HCT116 (cell line): Measurements from ENCODE around the gene LRRC73. TPM values are rescaled to one million over a fixed set of nuclear protein-coding genes. Genes with fewer than 3 reads are reported as not detected.
A peak's percentile ranks its signal among the peaks of the same experiment; 100 is the strongest.

ENCODE experiments used
- ATAC-seq: fragments of 200-7000 bp; cut with Tn5 transposase; 2 replicates; pipeline ENCODE4 v1.9.1; 2020; ENCODE audit warnings: mild to moderate bottlenecking, moderate library complexity
- BruUV-seq: library from RNA; stranded (reverse); fragments of 400-500 nt; replicated peaks from 2 replicates; lab custom pipeline; 2021; lab: Mats Ljungman, UMichigan
- CTCF ChIA-PET: fragments of 300-600 bp; sonication (Branson Sonifier 250); formaldehyde crosslinking; loops from one replicate; lab custom pipeline; 2021; ENCODE audit warnings: antibody characterized with exemption; lab: Charles Lee
- POLR2A ChIA-PET: fragments of 300-600, 350-600 bp; sonication (Branson Sonifier 250); formaldehyde crosslinking; loops from one replicate; lab custom pipeline; 2021; ENCODE audit warnings: antibody characterized with exemption; lab: Charles Lee
- RAD21 ChIA-PET, 2 experiments: fragments of 300-600 bp; sonication (Branson Sonifier 250); formaldehyde crosslinking; loops; one replicate each; lab custom pipeline; 2023; ENCODE audit warnings: low total read pairs in 2 of 2; ENCODE audit not compliant: uncharacterized antibody in 2 of 2, unreplicated experiment in 2 of 2, low non-redundant PET in 1 of 2; lab: Charles Lee
- DNase-seq: peaks from one replicate; pipeline ENCODE4 v3.0.0-alpha.2; 2010; ENCODE audit warnings: low read depth, low spot score
- H2AFZ ChIP-seq: fragments of 200-600 bp; shearing (Covaris generic), sonication (generic); 2 replicates; pipeline ENCODE4 v1.6.1; 2017; ENCODE audit warnings: low read depth, mixed run types, mixed read lengths, antibody characterized with exemption, low read length; ENCODE audit not compliant: poor library complexity, severe bottlenecking
- H3K27ac ChIP-seq: 2 replicates; pipeline ENCODE4 v1.5.1; 2012; ENCODE audit warnings: low read depth, low read length
- H3K27me3 ChIP-seq: fragments of 200-600 bp; sonication (generic); 2 replicates; pipeline ENCODE4 v1.6.1; 2016; ENCODE audit warnings: mixed run types, low read length, mixed read lengths; ENCODE audit not compliant: insufficient read depth
- H3K36me3 ChIP-seq, 2 experiments: fragments of 200-500 bp in 1 of 2; fragments of 200-600 bp in 1 of 2; sonication (Bioruptor generic) in 1 of 2; sonication (generic) in 1 of 2; 2 replicates each; pipeline versions ENCODE4 v1.5.1 to v1.6.1; 2014 to 2016; ENCODE audit warnings: low read length in 2 of 2, inconsistent platforms in 1 of 2, mixed read lengths in 1 of 2, mixed run types in 1 of 2; ENCODE audit not compliant: insufficient read depth in 2 of 2, control insufficient read depth in 1 of 2
- H3K4me1 ChIP-seq, 2 experiments: fragments of 200-600 bp in 1 of 2; sonication (generic) in 1 of 2; 2 replicates each; pipeline versions ENCODE4 v1.5.1 to v1.6.1; 2012 to 2017; ENCODE audit warnings: low read length in 2 of 2, inconsistent platforms in 1 of 2, mild to moderate bottlenecking in 1 of 2, mixed read lengths in 1 of 2, mixed run types in 1 of 2, moderate library complexity in 1 of 2; ENCODE audit not compliant: insufficient read depth in 2 of 2, control insufficient read depth in 1 of 2
- H3K4me2 ChIP-seq: fragments of 200-600 bp; sonication (generic); 2 replicates; pipeline ENCODE4 v1.6.1; 2017; ENCODE audit warnings: mixed run types, low read length, mixed read lengths
- H3K4me3 ChIP-seq, 2 experiments: fragments of 200-600 bp in 1 of 2; sonication (generic) in 1 of 2; replicated peaks in 1 of 2; 2 replicates each; pipeline ENCODE4 v1.5.1; 2011 to 2016; ENCODE audit warnings: low read length in 2 of 2, control low read depth in 1 of 2, low read depth in 1 of 2, mild to moderate bottlenecking in 1 of 2, mixed read lengths in 1 of 2, mixed run types in 1 of 2
- H3K79me2 ChIP-seq: fragments of 200-600 bp; sonication (generic); 2 replicates; pipeline ENCODE4 v1.6.1; 2017; ENCODE audit warnings: mild to moderate bottlenecking, mixed run types, low read length, moderate library complexity, mixed read lengths; ENCODE audit not compliant: insufficient read depth
- H3K9ac ChIP-seq: fragments of 200-600 bp; sonication (generic); 2 replicates; pipeline ENCODE4 v1.6.1; 2016; ENCODE audit warnings: low read length, mixed read lengths
- H3K9me2 ChIP-seq: fragments of 200-600 bp; sonication (generic), shearing (Covaris generic); 2 replicates; pipeline ENCODE4 v1.6.1; 2017; ENCODE audit warnings: mixed run types, mild to moderate bottlenecking, moderate library complexity; ENCODE audit not compliant: insufficient read depth
- H3K9me3 ChIP-seq, 2 experiments: fragments of 200-500 bp in 1 of 2; fragments of 200-600 bp in 1 of 2; sonication (Bioruptor generic) in 1 of 2; sonication (generic) in 1 of 2; 2 replicates each; pipeline ENCODE4 v1.6.1; 2014 to 2017; ENCODE audit warnings: low read length in 2 of 2, mixed read lengths in 2 of 2, inconsistent platforms in 1 of 2, low read depth in 1 of 2, mild to moderate bottlenecking in 1 of 2, mixed run types in 1 of 2, moderate library complexity in 1 of 2; ENCODE audit not compliant: control insufficient read depth in 1 of 2, insufficient read depth in 1 of 2
- H4K20me1 ChIP-seq: fragments of 200-600 bp; sonication (generic), shearing (Covaris generic); 2 replicates; pipeline ENCODE4 v1.6.1; 2017; ENCODE audit warnings: mixed run types, mild to moderate bottlenecking, moderate library complexity; ENCODE audit not compliant: insufficient read depth
- EGR1 ChIP-seq: IDR thresholded peaks from 2 replicates; pipeline ENCODE4 v1.6.1; 2012; ENCODE audit warnings: low read depth
- EZH2phosphoT487 ChIP-seq: fragments of 200-600 bp; IDR thresholded peaks from 2 replicates; pipeline ENCODE4 v1.6.1; 2018; ENCODE audit warnings: antibody characterized with exemption, borderline replicate concordance
- POLR2A ChIP-seq: IDR thresholded peaks from 2 replicates; pipeline ENCODE4 v1.7.0; 2011; ENCODE audit warnings: borderline replicate concordance; ENCODE audit not compliant: insufficient read depth, insufficient read length; ENCODE audit errors: extremely low read depth
- POLR2AphosphoS5 ChIP-seq: IDR thresholded peaks from 2 replicates; pipeline ENCODE4 v1.6.1; 2011; ENCODE audit warnings: mild to moderate bottlenecking, low read depth, low read length, moderate library complexity
- SP1 ChIP-seq: IDR thresholded peaks from 2 replicates; pipeline ENCODE4 v1.6.1; 2012; ENCODE audit warnings: low read depth
- intact Hi-C: fragments of 100-400 bp; cut with micrococcal nuclease; formaldehyde crosslinking; loops from 2 replicates; pipeline ENCODE4 v1.10.0; 2022
- total RNA-seq: library from RNA; stranded (reverse); gene quantifications from one replicate; pipeline ENCODE4 v1.2.1, GENCODE V29; 2021; ENCODE audit not compliant: unreplicated experiment
- TF ChIP-seq, protein P1 (sequence below), 3 experiments: fragments of 200-600 bp in 1 of 3; sonication (generic) in 1 of 3; IDR thresholded peaks in 2 of 3; conservative IDR thresholded peaks in 1 of 3; 2 replicates each; pipeline ENCODE4 v1.5.1; 2012 to 2017; ENCODE audit warnings: low read depth in 2 of 3, low read length in 2 of 3, antibody characterized with exemption in 1 of 3, borderline replicate concordance in 1 of 3, control low read depth in 1 of 3, mild to moderate bottlenecking in 1 of 3, mixed read lengths in 1 of 3, mixed run types in 1 of 3, moderate library complexity in 1 of 3; ENCODE audit not compliant: insufficient read depth in 1 of 3

LRRC73 gene
- total RNA-seq, 1 experiment from 2014 or later, result 1.2 TPM

DNA sequence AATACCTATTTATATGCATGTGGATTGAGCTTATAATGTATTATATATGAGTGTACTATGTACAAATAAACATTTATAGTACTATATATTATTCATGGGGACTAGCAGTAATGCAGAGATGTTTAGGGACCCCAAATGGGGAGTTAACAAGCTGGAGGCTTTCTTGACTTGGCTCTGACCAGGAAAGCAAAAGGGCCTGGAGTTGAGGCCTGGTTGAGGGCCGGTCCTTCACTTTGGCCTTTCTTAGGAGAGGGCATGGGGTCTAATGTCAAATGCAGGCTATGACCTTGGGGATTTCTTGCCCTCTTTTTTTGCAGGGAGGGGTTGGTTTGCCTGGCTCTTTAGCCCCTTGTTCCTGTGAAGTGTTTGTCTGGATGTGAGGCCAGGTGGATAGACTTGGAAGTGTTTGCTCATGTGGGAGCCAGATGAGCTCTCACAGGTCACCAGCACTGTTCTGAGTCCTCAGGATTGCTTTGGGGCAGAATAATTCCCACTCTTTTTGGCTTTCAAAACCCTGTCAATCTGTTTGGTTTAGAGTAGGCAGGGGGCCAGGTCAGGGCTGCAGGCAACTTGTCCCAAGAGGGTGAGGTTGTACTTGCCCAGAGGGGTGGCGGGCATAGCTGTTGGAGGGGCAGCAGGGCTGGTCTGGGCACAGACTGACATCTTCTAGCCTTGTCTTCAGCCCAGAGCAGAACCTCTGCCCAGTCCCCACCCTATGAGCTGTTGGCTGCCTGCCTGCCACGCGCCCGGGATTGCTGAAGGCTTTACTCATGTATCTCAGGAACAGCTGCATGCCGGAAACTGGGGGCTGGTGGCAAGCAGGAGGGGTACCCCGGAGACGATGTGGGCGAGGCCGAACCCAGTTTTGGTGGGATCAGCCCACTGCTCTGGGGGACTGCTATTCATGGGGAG is 18.1 kb downstream of the LRRC73 start:
- RAD21 ChIA-PET, result interaction anchor here in 1 of 2 experiments (0.5 kb wide), 1 partner anchor 529 kb away, joined by 6 read pairs; no protein-coding TSS in a partner anchor
- Histone ChIP-seq H3K9me2 (no peaks in the 10 kb centered on the region), H3K4me2 (peak overlapping the region; percentile 45), H3K4me1 (peaks cover 25 to 50% of the 10 kb centered on the region in 2 experiments), H3K36me3 (no peaks in the 10 kb centered on the region; a peak in 1 of 4 replicates), H3K4me3 (no peak overlapping the region), H3K27me3 (no peaks in the 10 kb centered on the region), H3K79me2 (peaks cover 53% of the 10 kb centered on the region), H3K9ac (0 out of 2 replicates have a peak overlapping the region, but pooled peaks have one; percentile 14), H3K27ac (no peak overlapping the region), H3K9me3 (no peaks in the 10 kb centered on the region), H4K20me1 (no peaks in the 10 kb centered on the region), H2AFZ (no peak overlapping the region)
- TF ChIP-seq EGR1 (no peak), POLR2AphosphoS5 (no peak)
- TF ChIP-seq, protein P1, sequence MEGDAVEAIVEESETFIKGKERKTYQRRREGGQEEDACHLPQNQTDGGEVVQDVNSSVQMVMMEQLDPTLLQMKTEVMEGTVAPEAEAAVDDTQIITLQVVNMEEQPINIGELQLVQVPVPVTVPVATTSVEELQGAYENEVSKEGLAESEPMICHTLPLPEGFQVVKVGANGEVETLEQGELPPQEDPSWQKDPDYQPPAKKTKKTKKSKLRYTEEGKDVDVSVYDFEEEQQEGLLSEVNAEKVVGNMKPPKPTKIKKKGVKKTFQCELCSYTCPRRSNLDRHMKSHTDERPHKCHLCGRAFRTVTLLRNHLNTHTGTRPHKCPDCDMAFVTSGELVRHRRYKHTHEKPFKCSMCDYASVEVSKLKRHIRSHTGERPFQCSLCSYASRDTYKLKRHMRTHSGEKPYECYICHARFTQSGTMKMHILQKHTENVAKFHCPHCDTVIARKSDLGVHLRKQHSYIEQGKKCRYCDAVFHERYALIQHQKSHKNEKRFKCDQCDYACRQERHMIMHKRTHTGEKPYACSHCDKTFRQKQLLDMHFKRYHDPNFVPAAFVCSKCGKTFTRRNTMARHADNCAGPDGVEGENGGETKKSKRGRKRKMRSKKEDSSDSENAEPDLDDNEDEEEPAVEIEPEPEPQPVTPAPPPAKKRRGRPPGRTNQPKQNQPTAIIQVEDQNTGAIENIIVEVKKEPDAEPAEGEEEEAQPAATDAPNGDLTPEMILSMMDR (IDR thresholded peaks at IDR 0.05 in 2 of 3, conservative IDR thresholded peaks at IDR 0.05 in 1 of 3; ENCODE audit: borderline replicate concordance in 1 of 3, insufficient read depth in 1 of 3, low read depth in 2 of 3, low read length in 2 of 3), result no peak
- intact Hi-C loops, result no loop called here
- ATAC-seq (no peak), DNase-seq (no peak)
- no TSS peak for BruUV-seq
- CTCF ChIA-PET, result interaction anchor here (1.7 to 2.0 kb wide), 2 partner anchors 14 to 35 kb away, joined by 6 to 7 read pairs; no protein-coding TSS in a partner anchor
- POLR2A ChIA-PET, result interaction anchor here (0.6 to 0.7 kb wide), 2 partner anchors 14 to 18 kb away, joined by 3 read pairs; partner anchors contain the start of gene LRRC73

DNA sequence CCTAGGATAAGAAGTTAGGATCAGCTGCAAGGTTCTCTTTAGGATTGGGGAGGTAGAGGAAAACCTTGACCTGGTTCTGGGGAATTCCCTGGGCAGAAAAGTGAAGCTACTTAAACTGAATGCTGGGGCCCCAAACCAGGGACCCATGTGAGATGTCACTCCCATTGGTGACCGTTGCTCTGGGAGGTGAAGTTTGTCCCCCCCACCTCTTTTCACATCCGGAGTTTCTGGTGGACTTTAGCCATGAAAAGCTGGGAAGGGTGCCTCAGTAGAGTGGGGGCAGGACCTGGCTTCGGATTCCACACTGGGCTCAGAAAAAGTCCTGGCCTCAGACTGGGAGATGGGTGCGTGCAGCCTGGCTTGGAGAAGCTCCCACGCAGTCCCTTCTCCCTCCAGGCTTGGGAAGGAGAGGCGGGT is 19.6 kb downstream of the LRRC73 start:
- RAD21 ChIA-PET, result no interaction called here

More for the DNA sequence above, 19.6 kb downstream of the LRRC73 start:
- intact Hi-C loops, result no loop called here
- H3K9me3 ChIP-seq, result no peaks in the 10 kb centered on the region
- TF ChIP-seq SP1 (no peak), EZH2phosphoT487 (no peak), POLR2A (no peak)
- TF ChIP-seq, all 23 proteins: peak for 0
- H4K20me1 ChIP-seq, result no peaks in the 10 kb centered on the region
- H3K36me3 ChIP-seq, result no peaks in the 10 kb centered on the region
- H2AFZ ChIP-seq, result no peak overlapping the region
- H3K79me2 ChIP-seq, result peaks cover 48% of the 10 kb centered on the region
- H3K27ac ChIP-seq, result no peak overlapping the region
- no TSS peak for BruUV-seq
- ATAC-seq, result no peak
- no peak overlapping the region for H3K9ac ChIP-seq
- no peaks in the 10 kb centered on the region for H3K9me2 ChIP-seq
- DNase-seq, result no peak
- no peak overlapping the region for H3K4me3 ChIP-seq
- H3K4me2 ChIP-seq, result no peak overlapping the region
- ChIA-PET POLR2A (no interaction called here), CTCF (interaction anchor here (1.7 kb wide), 1 partner anchor 15 kb away, joined by 7 read pairs; no protein-coding TSS in a partner anchor)
- no peaks in the 10 kb centered on the region for H3K27me3 ChIP-seq
- H3K4me1 ChIP-seq, result peaks cover 11 to 36% of the 10 kb centered on the region in 2 experiments
